Esophagus muscularis mucosa (tissue), 3 donors: ENCODE data around the gene ASIP.
"Not testable (repeated sequence)": the region's sequence is repeated elsewhere in the genome, so short reads cannot be mapped to it uniquely, and the experiment has no call there.

ENCODE experiments used
- POLR2A ChIP-seq: fragments of 450-650 bp; IDR thresholded peaks from one replicate; pipeline ENCODE4 v1.6.1; 2017; ENCODE audit warnings: antibody characterized with exemption, moderate library complexity, mild to moderate bottlenecking, low read depth
- POLR2AphosphoS5 ChIP-seq, 2 donors: sonication (generic); formaldehyde crosslinking; IDR thresholded peaks; one replicate each; pipeline ENCODE4 v1.6.1; 2017; ENCODE audit warnings: antibody characterized with exemption in 2 of 2
- TF ChIP-seq, protein P1 (sequence below), 3 experiments: fragments of 200-600 bp in 2 of 3; fragments of 450-650 bp in 1 of 3; sonication (generic) in 2 of 3; IDR thresholded peaks; one replicate each; pipeline ENCODE4 v1.5.1; 2017 to 2019; ENCODE audit warnings: antibody characterized with exemption in 3 of 3, mild to moderate bottlenecking in 2 of 3, moderate library complexity in 1 of 3

DNA sequence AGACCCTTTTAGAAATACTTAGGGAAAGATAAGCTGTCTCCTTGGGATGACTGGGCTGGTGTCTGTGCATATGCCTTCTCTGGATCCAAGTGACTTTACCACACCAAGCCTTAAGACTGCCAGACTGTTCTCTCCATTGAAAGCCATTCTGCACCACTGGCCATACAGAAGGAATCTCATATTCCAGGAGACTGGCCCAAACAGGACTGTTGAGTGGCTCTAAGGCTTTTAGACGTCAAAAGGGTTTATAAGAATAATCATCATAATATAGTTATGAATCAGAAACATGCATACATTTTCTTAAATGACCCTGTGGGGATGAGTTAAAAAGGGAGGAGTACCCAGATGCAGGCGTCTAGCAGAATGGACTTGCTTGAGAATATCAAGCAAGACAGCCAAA, 17.0 kb upstream of the ASIP start:
- TF ChIP-seq POLR2A; POLR2AphosphoS5 (IDR thresholded peaks at IDR 0.05): not testable (repeated sequence)
- TF ChIP-seq, protein P1, sequence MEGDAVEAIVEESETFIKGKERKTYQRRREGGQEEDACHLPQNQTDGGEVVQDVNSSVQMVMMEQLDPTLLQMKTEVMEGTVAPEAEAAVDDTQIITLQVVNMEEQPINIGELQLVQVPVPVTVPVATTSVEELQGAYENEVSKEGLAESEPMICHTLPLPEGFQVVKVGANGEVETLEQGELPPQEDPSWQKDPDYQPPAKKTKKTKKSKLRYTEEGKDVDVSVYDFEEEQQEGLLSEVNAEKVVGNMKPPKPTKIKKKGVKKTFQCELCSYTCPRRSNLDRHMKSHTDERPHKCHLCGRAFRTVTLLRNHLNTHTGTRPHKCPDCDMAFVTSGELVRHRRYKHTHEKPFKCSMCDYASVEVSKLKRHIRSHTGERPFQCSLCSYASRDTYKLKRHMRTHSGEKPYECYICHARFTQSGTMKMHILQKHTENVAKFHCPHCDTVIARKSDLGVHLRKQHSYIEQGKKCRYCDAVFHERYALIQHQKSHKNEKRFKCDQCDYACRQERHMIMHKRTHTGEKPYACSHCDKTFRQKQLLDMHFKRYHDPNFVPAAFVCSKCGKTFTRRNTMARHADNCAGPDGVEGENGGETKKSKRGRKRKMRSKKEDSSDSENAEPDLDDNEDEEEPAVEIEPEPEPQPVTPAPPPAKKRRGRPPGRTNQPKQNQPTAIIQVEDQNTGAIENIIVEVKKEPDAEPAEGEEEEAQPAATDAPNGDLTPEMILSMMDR (IDR thresholded peaks at IDR 0.05), result not testable (repeated sequence)
